ENCODE results near the gene PNKP.

The PNKP gene

GRCh38 chr19:49877879-49878743 lies 10.7 kb upstream of the PNKP start:
- TF ChIP-seq, protein P1, sequence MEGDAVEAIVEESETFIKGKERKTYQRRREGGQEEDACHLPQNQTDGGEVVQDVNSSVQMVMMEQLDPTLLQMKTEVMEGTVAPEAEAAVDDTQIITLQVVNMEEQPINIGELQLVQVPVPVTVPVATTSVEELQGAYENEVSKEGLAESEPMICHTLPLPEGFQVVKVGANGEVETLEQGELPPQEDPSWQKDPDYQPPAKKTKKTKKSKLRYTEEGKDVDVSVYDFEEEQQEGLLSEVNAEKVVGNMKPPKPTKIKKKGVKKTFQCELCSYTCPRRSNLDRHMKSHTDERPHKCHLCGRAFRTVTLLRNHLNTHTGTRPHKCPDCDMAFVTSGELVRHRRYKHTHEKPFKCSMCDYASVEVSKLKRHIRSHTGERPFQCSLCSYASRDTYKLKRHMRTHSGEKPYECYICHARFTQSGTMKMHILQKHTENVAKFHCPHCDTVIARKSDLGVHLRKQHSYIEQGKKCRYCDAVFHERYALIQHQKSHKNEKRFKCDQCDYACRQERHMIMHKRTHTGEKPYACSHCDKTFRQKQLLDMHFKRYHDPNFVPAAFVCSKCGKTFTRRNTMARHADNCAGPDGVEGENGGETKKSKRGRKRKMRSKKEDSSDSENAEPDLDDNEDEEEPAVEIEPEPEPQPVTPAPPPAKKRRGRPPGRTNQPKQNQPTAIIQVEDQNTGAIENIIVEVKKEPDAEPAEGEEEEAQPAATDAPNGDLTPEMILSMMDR (conservative IDR thresholded peaks at IDR 0.05): no peak
- peak overlapping the region; percentile 100 for H3K27ac ChIP-seq

DNA sequence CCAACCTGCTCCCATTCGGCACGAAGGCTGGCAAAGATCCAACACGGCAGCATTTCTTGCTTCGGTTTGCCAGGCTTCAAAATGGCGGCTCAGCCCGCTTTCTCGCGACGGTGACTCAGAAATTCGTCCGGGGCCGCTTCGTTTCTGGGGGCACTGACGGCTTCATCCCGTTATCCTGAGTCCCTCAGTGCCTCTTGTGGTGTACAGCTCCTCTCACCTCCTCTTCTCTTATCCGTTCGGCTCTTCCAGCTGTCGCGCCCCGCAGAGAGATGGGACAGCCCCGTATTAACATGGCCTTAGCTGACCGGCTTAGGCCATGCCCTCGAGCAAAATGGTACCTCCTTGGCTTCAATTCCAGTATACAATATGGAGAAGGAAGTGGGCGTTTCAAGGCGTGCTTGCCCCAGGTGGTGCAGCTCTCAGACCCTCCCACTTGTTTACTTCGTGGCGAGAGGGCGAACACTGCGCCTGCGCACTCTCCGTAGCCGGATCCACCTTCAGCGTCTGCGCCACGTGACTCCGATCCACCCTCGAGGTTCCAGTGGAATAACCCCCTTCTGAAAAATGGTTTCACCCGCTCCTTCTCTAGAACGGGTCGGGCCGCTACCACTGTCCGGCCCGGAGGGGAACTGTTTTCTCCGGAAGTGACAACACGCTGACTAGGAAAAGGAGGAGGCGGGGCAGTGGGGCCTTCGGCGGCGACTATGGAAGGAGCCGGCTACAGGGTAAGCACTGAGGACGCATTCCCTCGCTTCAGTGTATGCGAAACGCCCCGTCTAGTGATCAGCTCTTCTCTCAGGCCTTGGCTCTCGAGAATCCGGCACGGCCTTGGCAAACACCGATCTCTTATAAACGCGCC lies 9.9 kb upstream of the PNKP start, which contains the start of the genes AKT1S1 and TBC1D17:
TSS of gene AKT1S1 (minus strand) at position 336 of the 859 bp plus-strand sequence. CDS start 4,060 bp downstream, outside the sequence.
TSS of gene TBC1D17 (plus strand) at position 683 of the 859 bp plus-strand sequence. CDS start at position 705, 22 bp downstream.
- TF ChIP-seq, protein P1 (conservative IDR thresholded peaks at IDR 0.05): no peak
- H3K27ac ChIP-seq: peak within 1 kb of the TSS; percentile 100

DNA sequence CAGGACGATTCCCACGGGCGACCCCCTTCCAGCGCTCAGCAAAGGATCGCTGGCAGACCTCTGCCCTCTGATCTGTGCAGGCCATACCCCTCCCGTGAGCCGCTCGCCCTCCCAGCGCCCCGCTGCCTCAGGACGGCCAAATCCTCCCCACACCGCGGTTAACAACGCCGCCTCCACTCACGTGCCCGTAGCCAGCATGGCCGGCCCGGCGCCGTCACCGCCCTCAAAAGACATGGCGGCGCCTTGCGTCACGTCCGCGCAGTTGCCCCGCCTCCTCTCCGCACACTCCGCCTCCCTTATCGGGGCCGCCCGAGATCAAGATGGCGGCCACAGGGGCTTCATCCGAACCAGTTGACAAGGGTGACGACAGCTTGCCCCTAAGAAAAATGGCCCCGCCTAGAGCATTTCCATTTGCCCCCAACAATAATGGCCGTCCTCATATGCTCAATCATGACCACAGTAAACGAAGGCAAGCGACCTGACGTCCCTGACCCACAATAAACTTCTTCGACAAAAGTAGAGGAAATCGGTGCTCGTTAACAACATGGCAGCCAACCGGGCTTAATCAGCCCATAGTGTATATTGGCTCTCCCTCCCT lies 9.1 kb upstream of the PNKP start:
- TF ChIP-seq, protein P1 (conservative IDR thresholded peaks at IDR 0.05): no peak
- peak overlapping the region; percentile 100 for H3K27ac ChIP-seq

GRCh38 chr19:49875857-49876421 lies 8.6 kb upstream of the PNKP start:
- peak overlapping the region; percentile 100 for H3K27ac ChIP-seq
- TF ChIP-seq, protein P1 (conservative IDR thresholded peaks at IDR 0.05): no peak

- H3K27ac ChIP-seq: peak overlapping the region; percentile 100
- TF ChIP-seq, protein P1 (conservative IDR thresholded peaks at IDR 0.05): no peak
Measured at GRCh38 chr19:49875177-49875576, 7.8 kb upstream of the PNKP start.

- peak overlapping the region; percentile 100 for H3K27ac ChIP-seq
- TF ChIP-seq, protein P1 (conservative IDR thresholded peaks at IDR 0.05): no peak
Measured at GRCh38 chr19:49874503-49875157, 7.3 kb upstream of the PNKP start.

Data from VCaP (cell line).